Stimulated activated effector memory CD8-positive, alpha-beta T cell treated with anti-CD3 and anti-CD28 coated beads, Interleukin-12 subunit alpha, Interleukin-12 subunit beta, amount 100 ng/mL, for 72 hours (primary cell): ENCODE results near the gene SLC25A51.
"Not testable (repeated sequence)": the region's sequence is repeated elsewhere in the genome, so short reads cannot be mapped to it uniquely, and the experiment has no call there.

Experiments used
- ATAC-seq: fragments of 150-1000 bp; cut with Tn5 transposase; 2 replicates; pipeline ENCODE4 v1.10.0; 2021
- DNase-seq, 2 donors: peaks; one replicate each; pipeline ENCODE4 v3.0.0; 2021 to 2022; ENCODE audit warnings: low spot score in 2 of 2
- H3K27ac Mint-ChIP-seq: one replicate; pipeline ENCODE4 v1.8.0; 2022; ENCODE audit warnings: mild to moderate bottlenecking, mixed read lengths
- H3K36me3 Mint-ChIP-seq: one replicate; pipeline ENCODE4 v1.8.0; 2022; ENCODE audit warnings: mild to moderate bottlenecking, mixed read lengths
- H3K4me1 Mint-ChIP-seq: one replicate; pipeline ENCODE4 v1.8.0; 2022; ENCODE audit warnings: mixed read lengths
- H3K4me3 Mint-ChIP-seq: one replicate; pipeline ENCODE4 v1.8.0; 2022; ENCODE audit warnings: mild to moderate bottlenecking, mixed read lengths
- H3K9me3 Mint-ChIP-seq: one replicate; pipeline ENCODE4 v1.8.0; 2022; ENCODE audit warnings: mixed read lengths

SLC25A51 gene

GRCh38 chr9:37918665-37919170, 14.8 kb upstream of the SLC25A51 start:
- H3K4me3 Mint-ChIP-seq = no peak overlapping the region
- H3K9me3 Mint-ChIP-seq = no peaks in the 10 kb centered on the region
- H3K36me3 Mint-ChIP-seq = no peaks in the 10 kb centered on the region
- DNase-seq = no peak
- H3K4me1 Mint-ChIP-seq = peaks cover 4% of the 10 kb centered on the region
- no peak overlapping the region for H3K27ac Mint-ChIP-seq
- no peak for ATAC-seq

- Mint-ChIP-seq H3K4me3 (no peak overlapping the region), H3K27ac (peak overlapping the region; percentile 15), H3K36me3 (no peaks in the 10 kb centered on the region), H3K9me3 (no peaks in the 10 kb centered on the region), H3K4me1 (peaks cover 4% of the 10 kb centered on the region)
- ATAC-seq = no peak
- no peak for DNase-seq
These were observed 14.1 kb upstream of the SLC25A51 start for GRCh38 chr9:37917801-37918664.

- no peak overlapping the region for H3K27ac Mint-ChIP-seq
These were observed 13.4 kb upstream of the SLC25A51 start for GRCh38 chr9:37917313-37917731.

GRCh38 chr9:37916471-37917312, 12.8 kb upstream of the SLC25A51 start:
- H3K9me3 Mint-ChIP-seq = no peaks in the 10 kb centered on the region
- H3K4me1 Mint-ChIP-seq = peaks cover 4% of the 10 kb centered on the region
- DNase-seq (no peak), ATAC-seq (no peak)
- H3K27ac Mint-ChIP-seq = no peak overlapping the region
- H3K4me3 Mint-ChIP-seq = no peak overlapping the region
- H3K36me3 Mint-ChIP-seq = no peaks in the 10 kb centered on the region

More at GRCh38 chr9:37917313-37917731, 13.4 kb upstream of the SLC25A51 start:
- Mint-ChIP-seq H3K4me1 (peaks cover 4% of the 10 kb centered on the region), H3K9me3 (no peaks in the 10 kb centered on the region), H3K36me3 (no peaks in the 10 kb centered on the region), H3K4me3 (no peak overlapping the region)
- ATAC-seq = no peak
- no peak for DNase-seq

- ATAC-seq (no peak), DNase-seq (no peak)
- no peak overlapping the region for H3K4me3 Mint-ChIP-seq
- no peaks in the 10 kb centered on the region for H3K36me3 Mint-ChIP-seq
- H3K4me1 Mint-ChIP-seq = peaks cover under 1% of the 10 kb centered on the region
- H3K27ac Mint-ChIP-seq = peak overlapping the region; percentile 14
- H3K9me3 Mint-ChIP-seq = no peaks in the 10 kb centered on the region
These were observed 12.1 kb upstream of the SLC25A51 start for GRCh38 chr9:37915911-37916470.

- H3K4me3 Mint-ChIP-seq = no peak overlapping the region
- no peaks in the 10 kb centered on the region for H3K4me1 Mint-ChIP-seq
- no peak for DNase-seq
- no peaks in the 10 kb centered on the region for H3K36me3 Mint-ChIP-seq
- no peak for ATAC-seq
- peak overlapping the region; percentile 14 for H3K27ac Mint-ChIP-seq
- no peaks in the 10 kb centered on the region for H3K9me3 Mint-ChIP-seq
These were observed 10.9 kb upstream of the SLC25A51 start for GRCh38 chr9:37914701-37915358.

GRCh38 chr9:37914154-37914551, 10.2 kb upstream of the SLC25A51 start:
- Mint-ChIP-seq H3K9me3 (no peaks in the 10 kb centered on the region), H3K4me3 (no peak overlapping the region), H3K27ac (no peak overlapping the region), H3K4me1 (no peaks in the 10 kb centered on the region), H3K36me3 (no peaks in the 10 kb centered on the region)
- no peak for DNase-seq
- no peak for ATAC-seq

- H3K9me3 Mint-ChIP-seq = no peaks in the 10 kb centered on the region
- DNase-seq = peak; percentile 86 to 95
- no peaks in the 10 kb centered on the region for H3K36me3 Mint-ChIP-seq
- H3K4me1 Mint-ChIP-seq = no peaks in the 10 kb centered on the region
- no peak overlapping the region for H3K27ac Mint-ChIP-seq
- ATAC-seq = peak; percentile 78
- no peak overlapping the region for H3K4me3 Mint-ChIP-seq
These were observed 9.7 kb upstream of the SLC25A51 start for GRCh38 chr9:37913480-37914153.

- Mint-ChIP-seq H3K4me1 (no peaks in the 10 kb centered on the region), H3K27ac (no peak overlapping the region), H3K36me3 (no peaks in the 10 kb centered on the region), H3K4me3 (no peak overlapping the region), H3K9me3 (no peaks in the 10 kb centered on the region)
- ATAC-seq (no peak), DNase-seq (no peak)
These were observed 7.3 kb upstream of the SLC25A51 start for GRCh38 chr9:37911271-37911681.

GRCh38 chr9:37910271-37910670, 6.3 kb upstream of the SLC25A51 start:
- no peak overlapping the region for H3K4me3 Mint-ChIP-seq
- no peak overlapping the region for H3K27ac Mint-ChIP-seq
- no peaks in the 10 kb centered on the region for H3K36me3 Mint-ChIP-seq
- no peaks in the 10 kb centered on the region for H3K4me1 Mint-ChIP-seq
- no peaks in the 10 kb centered on the region for H3K9me3 Mint-ChIP-seq
- ATAC-seq (no peak), DNase-seq (no peak)

- DNase-seq, H3K4me3 Mint-ChIP-seq, H3K36me3 Mint-ChIP-seq, H3K27ac Mint-ChIP-seq, ATAC-seq, H3K4me1 Mint-ChIP-seq, H3K9me3 Mint-ChIP-seq: not testable (repeated sequence)
These were observed 5.9 kb upstream of the SLC25A51 start for GRCh38 chr9:37909836-37910235.

GRCh38 chr9:37909326-37909725, 5.4 kb upstream of the SLC25A51 start:
- no peak for DNase-seq
- Mint-ChIP-seq H3K36me3 (peaks cover 4% of the 10 kb centered on the region), H3K27ac (no peak overlapping the region), H3K9me3 (no peaks in the 10 kb centered on the region), H3K4me3 (no peak overlapping the region), H3K4me1 (peaks cover 8% of the 10 kb centered on the region)
- no peak for ATAC-seq

- Mint-ChIP-seq H3K27ac (no peak overlapping the region), H3K4me3 (no peak overlapping the region), H3K9me3 (no peaks in the 10 kb centered on the region), H3K4me1 (peaks cover 9% of the 10 kb centered on the region), H3K36me3 (peaks cover 9% of the 10 kb centered on the region)
- no peak for ATAC-seq
- DNase-seq = no peak
These were observed 4.8 kb upstream of the SLC25A51 start for GRCh38 chr9:37908698-37909186.

GRCh38 chr9:37908283-37908682, 4.4 kb upstream of the SLC25A51 start:
- no peaks in the 10 kb centered on the region for H3K9me3 Mint-ChIP-seq
- H3K36me3 Mint-ChIP-seq = peaks cover 9% of the 10 kb centered on the region
- no peak overlapping the region for H3K27ac Mint-ChIP-seq
- no peak overlapping the region for H3K4me3 Mint-ChIP-seq
- DNase-seq (no peak), ATAC-seq (no peak)
- H3K4me1 Mint-ChIP-seq = peaks cover 9% of the 10 kb centered on the region
